SH-SY5Y (cell line): ENCODE measurements around the gene MOB3B.

Experiments
- GATA2 ChIP-seq: IDR thresholded peaks from 2 replicates; pipeline ENCODE4 v1.6.1; 2011; ENCODE audit warnings: mild to moderate bottlenecking, low read depth, low read length
- GATA3 ChIP-seq: IDR thresholded peaks from 2 replicates; pipeline ENCODE4 v1.6.1; 2011; ENCODE audit warnings: low read depth, mild to moderate bottlenecking, low read length, moderate library complexity

GRCh38 chr9:27441741-27442070 lies 87.9 kb downstream of the MOB3B start:
- TF ChIP-seq GATA2 (no peak), GATA3 (no peak)
